Endothelial cell of umbilical vein (primary cell): ENCODE measurements around the gene PAK6. TPM values are rescaled to one million over a fixed set of nuclear protein-coding genes. Genes with fewer than 3 reads are reported as not detected.

Experiments used
- BruUV-seq: library from RNA; stranded (reverse); fragments of 400-500 nt; replicated peaks from 2 replicates; lab custom pipeline; 2021; lab: Mats Ljungman, UMichigan
- CTCF ChIA-PET: fragments of 300-600, 350-600 bp; sonication (Branson Sonifier 250); formaldehyde crosslinking; loops from one replicate; lab custom pipeline; 2021; ENCODE audit warnings: antibody characterized with exemption, inconsistent platforms; lab: Charles Lee
- POLR2A ChIA-PET: fragments of 300-600, 350-600 bp; sonication (Branson Sonifier 250); formaldehyde crosslinking; loops from one replicate; lab custom pipeline; 2021; ENCODE audit warnings: antibody characterized with exemption, inconsistent platforms; lab: Charles Lee
- DNase-seq: peaks from one replicate; pipeline ENCODE4 v3.0.0-alpha.2; 2011; ENCODE audit warnings: low read depth, low spot score
- FAIRE-seq: peaks from 2 replicates; lab custom pipeline; 2011; peaks lifted over from hg19 to GRCh38; lab: Jason Lieb, UNC
- H2AFZ ChIP-seq: 2 replicates; pipeline ENCODE4 v1.6.0; 2012; ENCODE audit warnings: low read depth, low read length, control low read depth, inconsistent platforms
- H3K27ac ChIP-seq: 2 replicates; pipeline ENCODE4 v1.5.1; 2011; ENCODE audit warnings: low read depth, mild to moderate bottlenecking, control low read depth, low read length, moderate library complexity; ENCODE audit not compliant: insufficient read depth
- H3K27me3 ChIP-seq, 2 experiments: 2 replicates each; pipeline versions ENCODE4 v1.6.0 to v1.6.1; 2011; ENCODE audit warnings: low read length in 2 of 2, mixed read lengths in 1 of 2; ENCODE audit not compliant: control insufficient read depth in 2 of 2, insufficient read depth in 2 of 2
- H3K36me3 ChIP-seq, 2 experiments: 2 replicates in 1 of 2; 3 replicates in 1 of 2; pipeline ENCODE4 v1.5.1; 2011; ENCODE audit warnings: low read length in 2 of 2, mild to moderate bottlenecking in 1 of 2, moderate library complexity in 1 of 2; ENCODE audit not compliant: control insufficient read depth in 2 of 2, insufficient read depth in 2 of 2; ENCODE audit errors: extremely low read depth in 1 of 2
- H3K4me1 ChIP-seq: 3 replicates; pipeline ENCODE4 v1.5.1; 2011; ENCODE audit warnings: mild to moderate bottlenecking, low read length; ENCODE audit not compliant: control insufficient read depth, insufficient read depth; ENCODE audit errors: extremely low read depth
- H3K4me2 ChIP-seq: 2 replicates; pipeline ENCODE4 v1.6.1; 2011; ENCODE audit warnings: low read length, control low read depth, mixed read lengths; ENCODE audit not compliant: insufficient read depth
- H3K4me3 ChIP-seq, 3 experiments: fragments of 200-600 bp in 1 of 3; sonication (generic), shearing (Covaris generic) in 1 of 3; replicated peaks in 1 of 3; 2 replicates each; pipeline ENCODE4 v1.5.1; 2011 to 2016; ENCODE audit warnings: control low read depth in 3 of 3, low read length in 3 of 3, mild to moderate bottlenecking in 2 of 3, inconsistent platforms in 1 of 3, low read depth in 1 of 3, moderate library complexity in 1 of 3; ENCODE audit not compliant: insufficient read depth in 1 of 3
- H3K79me2 ChIP-seq: 2 replicates; pipeline ENCODE4 v1.6.0; 2012; ENCODE audit warnings: low read length, inconsistent platforms; ENCODE audit not compliant: control insufficient read depth, insufficient read depth
- H3K9ac ChIP-seq: replicated peaks from 2 replicates; pipeline ENCODE3; 2011; ENCODE audit warnings: low read length, control low read depth; ENCODE audit not compliant: insufficient read depth; ENCODE audit errors: extremely low read depth
- H3K9me1 ChIP-seq: replicated peaks from 3 replicates; pipeline ENCODE4 v1.6.0; 2011; ENCODE audit warnings: mild to moderate bottlenecking, low read length; ENCODE audit not compliant: control insufficient read depth, insufficient read depth; ENCODE audit errors: extremely low read depth
- H3K9me3 ChIP-seq: replicated peaks from 2 replicates; pipeline ENCODE4 v1.5.1; 2012; ENCODE audit warnings: low read length, inconsistent platforms; ENCODE audit not compliant: control insufficient read depth, insufficient read depth
- H4K20me1 ChIP-seq: replicated peaks from 2 replicates; pipeline ENCODE3; 2011; ENCODE audit warnings: mild to moderate bottlenecking, low read length; ENCODE audit not compliant: control insufficient read depth, insufficient read depth; ENCODE audit errors: extremely low read depth
- CTCF ChIP-seq, 2 donors: IDR thresholded peaks; 1 replicate in 1 of 2; 2 replicates in 1 of 2; pipeline ENCODE4 v1.5.1; 2011; ENCODE audit warnings: low read length in 2 of 2, mild to moderate bottlenecking in 2 of 2, moderate library complexity in 2 of 2, control low read depth in 1 of 2, inconsistent platforms in 1 of 2, low read depth in 1 of 2; ENCODE audit not compliant: insufficient read depth in 1 of 2; ENCODE audit errors: extremely low read depth in 1 of 2
- FOS ChIP-seq: IDR thresholded peaks from 2 replicates; pipeline ENCODE4 v1.6.1; 2011; ENCODE audit warnings: mild to moderate bottlenecking, low read length, moderate library complexity, borderline replicate concordance; ENCODE audit not compliant: insufficient read depth
- GATA2 ChIP-seq: IDR thresholded peaks from 2 replicates; pipeline ENCODE4 v1.7.0; 2011; ENCODE audit warnings: low read depth, mild to moderate bottlenecking, moderate library complexity, mixed read lengths, low read length; ENCODE audit not compliant: insufficient read length, insufficient read depth
- JUN ChIP-seq: IDR thresholded peaks from 2 replicates; pipeline ENCODE4 v1.6.1; 2011; ENCODE audit warnings: borderline replicate concordance, low read depth; ENCODE audit not compliant: insufficient read length, insufficient read depth
- MYC ChIP-seq: IDR thresholded peaks from one replicate; pipeline ENCODE4 v1.6.1; 2011; ENCODE audit warnings: mild to moderate bottlenecking, low read depth, low read length
- dilution Hi-C: fragments of 300-500 bp; cut with MboI; formaldehyde crosslinking; loops from one replicate; pipeline ENCODE4 v1.15.0; 2019; ENCODE audit warnings: low sequenced_read_pairs; ENCODE audit not compliant: extremely low pct_ligation_motif_present
- intact Hi-C: fragments of 100-400 bp; cut with micrococcal nuclease; formaldehyde crosslinking; loops from one replicate; pipeline ENCODE4 v1.10.0; 2022
- polyA plus RNA-seq, 4 experiments: library from polyadenylated mRNA; depleted of rRNA in 3 of 4; stranded (reverse) in 3 of 4; unstranded in 1 of 4; fragments of >200 nt; gene quantifications; 2 replicates each; pipeline versions ENCODE4 v1.2.1 to v1.2.3, GENCODE V29; 2011 to 2012; ENCODE audit warnings: missing spikeins in 1 of 4
- total RNA-seq: library from RNA; stranded (reverse); gene quantifications from 2 replicates; pipeline ENCODE4 v1.2.3, GENCODE V29; 2021

Gene PAK6
- total and polyA plus RNA-seq, 2 donors (not counting 3 experiments of a cell fraction or from before 2014, with no cell fraction given), result not detected

GRCh38 chr15:40302981-40303380 lies 64.1 kb downstream of the PAK6 start:
- H3K27ac ChIP-seq, result no peak overlapping the region
- no peaks in the 10 kb centered on the region for H3K9me1 ChIP-seq
- ChIA-PET CTCF (interaction anchor here (0.8 to 3.9 kb wide), 9 partner anchors 9 to 37 kb away, joined by 3 to 32 read pairs (median 4); no protein-coding TSS in a partner anchor), POLR2A (no interaction called here)
- H3K36me3 ChIP-seq, result no peaks in the 10 kb centered on the region
- BruUV-seq, result no TSS peak
- no peaks in the 10 kb centered on the region for H3K4me1 ChIP-seq
- H3K4me2 ChIP-seq, result no peak overlapping the region
- intact Hi-C loops (no loop called here), dilution Hi-C loops (no loop called here)
- no peaks in the 10 kb centered on the region for H3K9me3 ChIP-seq
- H3K9ac ChIP-seq, result no peak overlapping the region
- FAIRE-seq, result no peak
- no peak overlapping the region for H2AFZ ChIP-seq
- H3K4me3 ChIP-seq, result no peak overlapping the region
- H3K27me3 ChIP-seq, result peaks cover 5 to 11% of the 10 kb centered on the region in 2 experiments
- H4K20me1 ChIP-seq, result no peaks in the 10 kb centered on the region
- no peak for TF ChIP-seq CTCF (IDR thresholded peaks at IDR 0.05; ENCODE audit: extremely low read depth in 1 of 2, insufficient read depth in 1 of 2, low read depth in 1 of 2, low read length in 2 of 2)
- no peak for TF ChIP-seq FOS
- no peak for TF ChIP-seq MYC
- TF ChIP-seq JUN, result no peak
- no peak for TF ChIP-seq GATA2
- no peaks in the 10 kb centered on the region for H3K79me2 ChIP-seq
- DNase-seq, result no peak

- no peak overlapping the region for H3K4me2 ChIP-seq
- no peak overlapping the region for H3K27ac ChIP-seq
- H3K9me3 ChIP-seq, result no peaks in the 10 kb centered on the region
- no peaks in the 10 kb centered on the region for H3K9me1 ChIP-seq
- no peaks in the 10 kb centered on the region for H4K20me1 ChIP-seq
- no peak overlapping the region for H3K4me3 ChIP-seq
- no peaks in the 10 kb centered on the region for H3K36me3 ChIP-seq
- FAIRE-seq (no peak), DNase-seq (no peak)
- H2AFZ ChIP-seq, result no peak overlapping the region
- no peaks in the 10 kb centered on the region for H3K4me1 ChIP-seq
- H3K79me2 ChIP-seq, result no peaks in the 10 kb centered on the region
- H3K9ac ChIP-seq, result no peak overlapping the region
- H3K27me3 ChIP-seq, result peaks cover 5 to 11% of the 10 kb centered on the region in 2 experiments
- no peak for TF ChIP-seq GATA2
- intact Hi-C loops, result no loop called here
- dilution Hi-C loops, result no loop called here
- ChIA-PET CTCF (interaction anchor here (0.8 to 3.9 kb wide), 8 partner anchors 8 to 37 kb away, joined by 3 to 32 read pairs (median 4); no protein-coding TSS in a partner anchor), POLR2A (no interaction called here)
- no TSS peak for BruUV-seq
Observed at GRCh38 chr15:40303576-40303975, 64.7 kb downstream of the PAK6 start.
